Panc1 (cell line): ENCODE data around the gene GALNT10.

ENCODE experiments used
- POLR2AphosphoS5 ChIP-seq: IDR thresholded peaks from 2 replicates; pipeline ENCODE4 v1.6.1; 2012; ENCODE audit warnings: mild to moderate bottlenecking, low read depth, low read length, moderate library complexity
- REST ChIP-seq, 2 experiments: IDR thresholded peaks; 2 replicates each; pipeline ENCODE4 v1.6.1; 2011 to 2012; ENCODE audit warnings: low read depth in 2 of 2, control low read depth in 1 of 2, low read length in 1 of 2, mild to moderate bottlenecking in 1 of 2, moderate library complexity in 1 of 2; ENCODE audit not compliant: insufficient read depth in 1 of 2
- SIN3A ChIP-seq: IDR thresholded peaks from 2 replicates; pipeline ENCODE4 v1.6.1; 2012; ENCODE audit warnings: low read depth, mild to moderate bottlenecking, low read length, moderate library complexity, borderline replicate concordance; ENCODE audit not compliant: insufficient read depth
- TCF7L2 ChIP-seq: IDR thresholded peaks from 2 replicates; pipeline ENCODE4 v1.6.1; 2011; ENCODE audit warnings: mild to moderate bottlenecking, low read depth, low read length, inconsistent platforms
- TF ChIP-seq, protein P1 (sequence below): fragments of 450-650 bp; IDR thresholded peaks from 2 replicates; pipeline ENCODE4 v1.5.1; 2017; ENCODE audit warnings: mild to moderate bottlenecking

DNA sequence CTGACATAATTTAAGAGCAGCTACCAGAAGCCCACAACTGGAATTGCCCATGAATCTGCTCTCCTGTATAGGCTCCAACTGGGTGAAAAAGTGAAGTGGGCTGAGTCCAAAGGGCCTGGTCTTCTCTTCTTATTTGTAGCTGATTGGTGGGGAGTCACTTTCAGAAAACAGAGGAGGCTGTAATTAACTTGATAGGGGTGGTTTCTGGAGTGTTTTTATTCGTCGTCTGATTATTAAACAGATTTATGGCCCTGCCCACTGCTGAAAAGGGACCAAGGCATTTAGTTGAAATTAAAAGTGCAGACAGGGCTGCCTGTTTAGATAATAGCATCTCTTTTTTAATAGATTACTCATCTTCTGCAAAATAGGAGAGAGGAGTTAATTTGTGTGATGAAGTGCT is 174.2 kb downstream of the GALNT10 start:
- TF ChIP-seq, protein P1, sequence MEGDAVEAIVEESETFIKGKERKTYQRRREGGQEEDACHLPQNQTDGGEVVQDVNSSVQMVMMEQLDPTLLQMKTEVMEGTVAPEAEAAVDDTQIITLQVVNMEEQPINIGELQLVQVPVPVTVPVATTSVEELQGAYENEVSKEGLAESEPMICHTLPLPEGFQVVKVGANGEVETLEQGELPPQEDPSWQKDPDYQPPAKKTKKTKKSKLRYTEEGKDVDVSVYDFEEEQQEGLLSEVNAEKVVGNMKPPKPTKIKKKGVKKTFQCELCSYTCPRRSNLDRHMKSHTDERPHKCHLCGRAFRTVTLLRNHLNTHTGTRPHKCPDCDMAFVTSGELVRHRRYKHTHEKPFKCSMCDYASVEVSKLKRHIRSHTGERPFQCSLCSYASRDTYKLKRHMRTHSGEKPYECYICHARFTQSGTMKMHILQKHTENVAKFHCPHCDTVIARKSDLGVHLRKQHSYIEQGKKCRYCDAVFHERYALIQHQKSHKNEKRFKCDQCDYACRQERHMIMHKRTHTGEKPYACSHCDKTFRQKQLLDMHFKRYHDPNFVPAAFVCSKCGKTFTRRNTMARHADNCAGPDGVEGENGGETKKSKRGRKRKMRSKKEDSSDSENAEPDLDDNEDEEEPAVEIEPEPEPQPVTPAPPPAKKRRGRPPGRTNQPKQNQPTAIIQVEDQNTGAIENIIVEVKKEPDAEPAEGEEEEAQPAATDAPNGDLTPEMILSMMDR, result no peak
- TF ChIP-seq POLR2AphosphoS5 (no peak), REST (IDR thresholded peaks at IDR 0.05; ENCODE audit: insufficient read depth in 1 of 2, low read depth in 2 of 2, low read length in 1 of 2) (no peak), SIN3A (no peak), TCF7L2 (no peak)
